HUES6 (cell line): ENCODE data around the gene HOGA1.
A peak's percentile ranks its signal among the peaks of the same experiment; 100 is the strongest.
"Not testable (repeated sequence)": the region's sequence is repeated elsewhere in the genome, so short reads cannot be mapped to it uniquely, and the experiment has no call there.

Source experiments
- H3K27ac ChIP-seq: 2 replicates; pipeline ENCODE4 v1.7.0; 2013; ENCODE audit warnings: low read depth, mild to moderate bottlenecking, low read length, inconsistent platforms
- H3K27me3 ChIP-seq: 2 replicates; pipeline ENCODE4 v1.6.1; 2013; ENCODE audit warnings: low read length; ENCODE audit not compliant: control insufficient read depth, insufficient read depth
- H3K36me3 ChIP-seq: 2 replicates; pipeline ENCODE4 v1.6.1; 2013; ENCODE audit warnings: low read length; ENCODE audit not compliant: control insufficient read depth, insufficient read depth
- H3K4me1 ChIP-seq: 2 replicates; pipeline ENCODE4 v1.6.1; 2013; ENCODE audit warnings: low read length; ENCODE audit not compliant: control insufficient read depth, insufficient read depth
- H3K4me3 ChIP-seq: 2 replicates; pipeline ENCODE4 v1.5.1; 2013; ENCODE audit warnings: low read depth, low read length
- H3K9ac ChIP-seq: one replicate; pipeline ENCODE4 v1.6.1; 2013; ENCODE audit warnings: mild to moderate bottlenecking, low read length
- H3K9me3 ChIP-seq: 2 replicates; pipeline ENCODE4 v1.6.1; 2013; ENCODE audit warnings: low read depth, low read length; ENCODE audit not compliant: control insufficient read depth, insufficient read depth

Gene HOGA1

GRCh38 chr10:97640868-97641811 lies 57.0 kb downstream of the HOGA1 start:
- H3K27me3 ChIP-seq = no peaks in the 10 kb centered on the region
- H3K36me3 ChIP-seq = peaks cover 15% of the 10 kb centered on the region
- no peak overlapping the region for H3K27ac ChIP-seq

GRCh38 chr10:97642471-97643159 lies 58.4 kb downstream of the HOGA1 start:
- peaks cover 15% of the 10 kb centered on the region for H3K36me3 ChIP-seq
- H3K4me3 ChIP-seq, H3K27ac ChIP-seq, H3K9me3 ChIP-seq, H3K27me3 ChIP-seq, H3K9ac ChIP-seq: not testable (repeated sequence)
- peaks cover 11% of the 10 kb centered on the region for H3K4me1 ChIP-seq

More at GRCh38 chr10:97640868-97641811, 57.0 kb downstream of the HOGA1 start:
- peak overlapping the region; percentile 86 for H3K9ac ChIP-seq
- no peaks in the 10 kb centered on the region for H3K9me3 ChIP-seq
- H3K4me1 ChIP-seq = peaks cover 7% of the 10 kb centered on the region
- peak overlapping the region; percentile 88 for H3K4me3 ChIP-seq

GRCh38 chr10:97643441-97643985 lies 59.3 kb downstream of the HOGA1 start:
- peaks cover 19% of the 10 kb centered on the region for H3K4me1 ChIP-seq
- H3K9ac ChIP-seq = no peak overlapping the region
- no peak overlapping the region for H3K27ac ChIP-seq
- H3K36me3 ChIP-seq = peaks cover 15% of the 10 kb centered on the region
- no peaks in the 10 kb centered on the region for H3K27me3 ChIP-seq
- no peaks in the 10 kb centered on the region for H3K9me3 ChIP-seq
- no peak overlapping the region for H3K4me3 ChIP-seq

- no peaks in the 10 kb centered on the region for H3K27me3 ChIP-seq
- no peak overlapping the region for H3K4me3 ChIP-seq
- peaks cover 28% of the 10 kb centered on the region for H3K4me1 ChIP-seq
- H3K9ac ChIP-seq = no peak overlapping the region
- no peaks in the 10 kb centered on the region for H3K9me3 ChIP-seq
- H3K27ac ChIP-seq = no peak overlapping the region
- H3K36me3 ChIP-seq = peaks cover 15% of the 10 kb centered on the region
Measured at GRCh38 chr10:97644936-97645335, 60.7 kb downstream of the HOGA1 start.

- no peak overlapping the region for H3K4me3 ChIP-seq
- H3K36me3 ChIP-seq = peaks cover 35% of the 10 kb centered on the region
- no peaks in the 10 kb centered on the region for H3K9me3 ChIP-seq
- H3K27me3 ChIP-seq = no peaks in the 10 kb centered on the region
- H3K4me1 ChIP-seq = peaks cover 26% of the 10 kb centered on the region
- no peak overlapping the region for H3K27ac ChIP-seq
- H3K9ac ChIP-seq = no peak overlapping the region
Measured at GRCh38 chr10:97647556-97647955, 63.4 kb downstream of the HOGA1 start.

GRCh38 chr10:97648562-97649404 lies 64.6 kb downstream of the HOGA1 start:
- no peaks in the 10 kb centered on the region for H3K9me3 ChIP-seq
- no peak overlapping the region for H3K9ac ChIP-seq
- H3K4me3 ChIP-seq = peak overlapping the region; percentile 20
- peak overlapping the region; percentile 34 for H3K27ac ChIP-seq
- H3K4me1 ChIP-seq = peaks cover 26% of the 10 kb centered on the region
- peaks cover 41% of the 10 kb centered on the region for H3K36me3 ChIP-seq
- no peaks in the 10 kb centered on the region for H3K27me3 ChIP-seq

- H3K27me3 ChIP-seq, H3K4me3 ChIP-seq, H3K9me3 ChIP-seq, H3K9ac ChIP-seq: not testable (repeated sequence)
- Histone ChIP-seq H3K36me3 (peaks cover 45% of the 10 kb centered on the region), H3K27ac (peak overlapping the region; percentile 34; the same call in 1 of the 2 replicates), H3K4me1 (peaks cover 26% of the 10 kb centered on the region)
Measured at GRCh38 chr10:97649405-97649750, 65.2 kb downstream of the HOGA1 start.

- no peaks in the 10 kb centered on the region for H3K27me3 ChIP-seq
- no peak overlapping the region for H3K9ac ChIP-seq
- H3K9me3 ChIP-seq = no peaks in the 10 kb centered on the region
- no peak overlapping the region for H3K27ac ChIP-seq
- H3K4me1 ChIP-seq = peaks cover 26% of the 10 kb centered on the region
- H3K36me3 ChIP-seq = peaks cover 47% of the 10 kb centered on the region
- no peak overlapping the region for H3K4me3 ChIP-seq
Measured at GRCh38 chr10:97650726-97651125, 66.5 kb downstream of the HOGA1 start.

- peaks cover 58% of the 10 kb centered on the region for H3K36me3 ChIP-seq
- no peaks in the 10 kb centered on the region for H3K27me3 ChIP-seq
- no peak overlapping the region for H3K9ac ChIP-seq
Measured at GRCh38 chr10:97651773-97652172, 67.6 kb downstream of the HOGA1 start.

GRCh38 chr10:97656777-97657176 lies 72.6 kb downstream of the HOGA1 start:
- H3K27me3 ChIP-seq = no peaks in the 10 kb centered on the region

More at GRCh38 chr10:97651773-97652172, 67.6 kb downstream of the HOGA1 start:
- H3K9me3 ChIP-seq = no peaks in the 10 kb centered on the region
- peaks cover 26% of the 10 kb centered on the region for H3K4me1 ChIP-seq
- peak overlapping the region; percentile 23; the same call in 1 of the 2 replicates for H3K27ac ChIP-seq
- no peak overlapping the region for H3K4me3 ChIP-seq

More at GRCh38 chr10:97656777-97657176, 72.6 kb downstream of the HOGA1 start:
- Histone ChIP-seq H3K9me3 (no peaks in the 10 kb centered on the region), H3K4me1 (peaks cover under 1% of the 10 kb centered on the region; the same call in 1 of the 2 replicates), H3K9ac (no peak overlapping the region), H3K27ac (no peak overlapping the region), H3K36me3 (peaks cover 70% of the 10 kb centered on the region), H3K4me3 (no peak overlapping the region)
